Stimulated activated CD4-positive, alpha-beta T cell treated with anti-CD3 and anti-CD28 coated beads, TNF-alpha, amount 100 ng/mL, for 4 hours (primary cell): Measurements from ENCODE around the gene FPR2.
"Not testable (repeated sequence)": the region's sequence is repeated elsewhere in the genome, so short reads cannot be mapped to it uniquely, and the experiment has no call there.

ENCODE experiments used
- DNase-seq, 3 experiments: peaks; one replicate each; pipeline ENCODE4 v3.0.0-alpha.2; 2020; ENCODE audit warnings: low read depth in 3 of 3

Gene FPR2

DNA sequence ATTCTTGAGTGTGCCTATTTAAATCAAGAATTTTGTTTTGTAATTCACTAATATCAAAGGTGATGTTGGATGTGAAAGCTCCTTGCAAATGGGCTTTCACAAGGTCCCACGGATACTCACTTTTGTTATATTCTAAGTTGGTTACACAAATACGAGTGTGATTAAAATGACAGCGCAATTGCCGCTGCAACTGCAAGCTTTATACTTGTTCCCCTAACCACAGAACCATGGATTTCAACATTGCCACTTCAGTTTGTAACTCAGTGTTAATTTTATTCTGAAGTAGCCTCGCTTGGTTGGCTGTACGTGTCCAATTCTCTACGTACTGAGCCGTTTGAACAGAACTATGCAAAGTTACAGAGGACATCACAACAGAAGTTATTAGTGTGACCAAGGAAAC is 44.4 kb downstream of the FPR2 start:
- not testable (repeated sequence) for DNase-seq

DNA sequence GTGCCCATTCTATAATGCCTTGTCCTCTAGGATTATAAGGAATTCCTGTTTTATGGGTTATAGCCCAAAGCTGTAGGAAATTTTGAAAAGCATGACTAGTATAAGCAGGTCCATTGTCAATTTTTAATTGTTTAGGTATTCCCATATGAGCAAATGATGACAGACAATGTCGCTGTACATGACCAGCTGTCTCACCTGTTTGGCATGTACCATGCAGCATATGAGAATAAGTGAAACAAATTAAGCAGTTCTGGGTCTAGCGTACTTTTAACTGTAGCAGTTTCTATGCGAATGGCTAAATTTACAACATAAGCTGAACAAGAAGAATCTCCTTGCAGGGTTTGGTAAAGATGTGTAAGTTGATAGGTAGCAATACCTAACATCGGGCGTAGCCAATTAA is 45.6 kb downstream of the FPR2 start:
- not testable (repeated sequence) for DNase-seq

DNA sequence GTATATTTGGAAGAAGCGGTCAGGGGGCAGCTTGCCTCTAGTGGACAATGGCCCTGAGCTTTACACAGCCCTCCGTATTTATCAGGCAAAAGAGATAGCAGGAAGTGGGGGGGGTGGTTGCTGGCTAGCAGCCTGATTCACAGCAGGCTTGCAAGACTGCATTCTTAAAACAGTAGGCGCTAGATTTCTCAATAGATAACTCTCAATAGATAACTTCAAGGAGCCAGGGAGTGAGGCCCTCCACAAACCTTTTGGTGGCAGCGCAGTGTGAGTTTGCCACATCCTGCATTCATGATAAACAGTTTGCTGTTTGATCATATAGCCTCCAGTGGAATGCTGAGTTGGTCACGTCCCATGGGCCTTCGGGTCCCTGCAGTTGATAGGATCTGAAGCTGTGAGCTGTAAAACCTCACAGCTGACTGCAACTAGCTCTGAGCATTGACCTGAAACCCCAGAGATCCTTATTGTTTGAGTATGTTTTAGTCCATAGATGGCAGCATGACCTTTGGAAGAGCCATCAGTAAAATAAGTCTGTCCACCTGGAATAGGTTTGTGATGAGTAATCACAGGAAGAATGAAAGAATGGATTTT is 46.2 kb downstream of the FPR2 start:
- DNase-seq = no peak

DNA sequence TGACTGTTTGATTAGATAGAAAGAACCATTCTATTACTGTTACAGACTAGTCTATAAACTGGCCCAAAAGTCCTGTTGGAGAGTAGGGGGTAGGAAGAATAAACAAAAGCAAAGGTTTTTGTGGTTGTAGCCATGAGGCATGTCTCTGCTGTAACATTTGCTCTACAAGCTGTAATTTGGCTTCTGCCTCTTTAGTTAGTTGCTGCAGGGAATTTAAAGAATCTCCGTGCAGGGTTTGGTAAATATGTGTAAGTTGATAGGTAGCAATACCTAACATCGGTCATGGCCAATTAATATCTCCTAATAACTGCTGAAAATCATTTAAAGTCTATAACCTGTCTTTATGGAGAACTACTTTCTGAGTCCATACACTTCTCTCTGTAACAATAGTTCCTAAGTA is 46.9 kb downstream of the FPR2 start:
- DNase-seq = no peak

DNA sequence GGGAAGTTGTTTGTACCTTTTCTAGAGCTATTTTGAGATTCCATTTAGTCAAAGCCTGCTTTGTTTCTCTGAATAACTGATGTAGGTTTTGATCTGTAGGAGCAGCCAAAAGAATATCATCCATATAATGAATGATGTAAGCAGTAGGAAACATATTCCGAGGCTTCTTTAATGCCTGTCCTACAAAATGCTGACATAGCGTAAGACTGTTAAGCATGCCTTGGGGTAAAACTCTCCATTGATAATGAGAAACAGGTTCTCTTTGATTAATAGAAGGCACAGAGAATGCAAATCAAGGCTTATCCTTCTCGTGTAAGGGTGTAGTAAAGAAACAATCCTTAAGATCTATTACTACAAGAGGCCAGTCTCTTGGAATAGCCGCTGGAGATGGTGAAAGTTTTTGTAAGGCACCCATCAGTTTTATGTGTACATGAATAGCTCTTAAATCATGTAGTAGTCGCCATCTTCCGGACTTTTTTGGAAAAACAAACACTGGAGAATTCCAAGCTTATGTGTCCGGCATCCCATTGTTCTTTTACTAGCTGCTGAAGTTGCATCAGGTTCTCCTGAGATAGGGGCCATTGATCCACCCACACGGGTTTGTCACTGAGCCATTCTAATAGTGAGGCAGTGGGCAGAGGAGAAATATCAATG is 47.5 kb downstream of the FPR2 start:
- DNase-seq = no peak

DNA sequence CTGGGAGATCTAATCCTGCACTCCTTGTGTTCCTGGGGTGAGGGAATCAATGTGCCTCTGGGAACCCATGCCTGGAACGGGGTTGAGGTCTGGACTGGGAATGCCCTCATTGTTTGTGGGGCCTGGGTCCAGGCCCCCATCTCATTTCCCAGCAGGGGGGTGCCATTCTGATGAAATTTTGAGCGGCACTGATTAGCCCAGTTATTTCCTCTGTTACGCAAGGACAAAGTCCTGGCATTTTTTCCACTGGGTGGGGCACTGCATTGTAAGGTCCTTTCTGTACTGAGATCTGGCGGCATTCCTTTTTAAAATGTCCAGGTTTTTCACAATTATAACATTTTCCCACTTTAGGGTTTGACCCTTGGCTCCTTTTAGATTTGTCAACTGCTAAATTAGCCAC is 48.8 kb downstream of the FPR2 start:
- no peak for DNase-seq

DNA sequence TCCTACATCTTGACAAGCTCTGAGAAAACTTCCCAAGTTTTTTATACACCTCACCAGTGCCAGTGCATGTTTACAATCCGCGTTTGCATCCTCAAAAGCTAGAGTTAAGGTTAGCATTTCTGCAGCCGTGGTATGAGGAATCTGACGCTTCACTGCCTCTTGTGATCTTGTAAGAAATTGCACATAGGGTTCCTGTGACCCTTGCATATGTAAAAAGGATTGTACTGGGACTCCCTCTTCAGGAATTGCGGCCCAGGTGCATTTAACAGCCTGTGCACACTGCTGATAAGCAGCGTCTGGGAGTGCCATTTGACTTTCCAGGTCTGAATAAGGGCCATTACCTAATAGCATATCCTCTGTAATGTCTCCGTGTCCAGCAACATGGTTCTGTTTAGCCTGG is 49.2 kb downstream of the FPR2 start:
- no peak for DNase-seq

DNA sequence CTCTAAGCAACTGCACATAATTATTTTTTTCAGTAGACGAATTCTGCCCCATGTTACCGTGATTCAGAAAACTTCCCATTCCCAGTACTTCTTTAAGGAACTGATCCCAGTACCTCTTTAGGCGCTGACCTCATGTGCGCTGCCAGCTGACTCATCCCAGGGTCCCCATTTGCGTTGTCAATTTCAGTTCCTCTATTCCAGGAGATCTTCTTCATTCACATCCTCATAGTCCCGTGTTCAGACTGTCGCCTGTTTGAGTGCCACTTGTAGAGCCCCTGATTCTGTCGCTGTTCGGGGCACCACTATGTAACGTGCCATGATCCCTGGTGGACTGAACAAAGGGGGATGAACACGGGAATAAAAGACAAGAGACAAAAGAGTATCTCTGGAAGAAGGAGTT is 50.4 kb downstream of the FPR2 start:
- DNase-seq = no peak

DNA sequence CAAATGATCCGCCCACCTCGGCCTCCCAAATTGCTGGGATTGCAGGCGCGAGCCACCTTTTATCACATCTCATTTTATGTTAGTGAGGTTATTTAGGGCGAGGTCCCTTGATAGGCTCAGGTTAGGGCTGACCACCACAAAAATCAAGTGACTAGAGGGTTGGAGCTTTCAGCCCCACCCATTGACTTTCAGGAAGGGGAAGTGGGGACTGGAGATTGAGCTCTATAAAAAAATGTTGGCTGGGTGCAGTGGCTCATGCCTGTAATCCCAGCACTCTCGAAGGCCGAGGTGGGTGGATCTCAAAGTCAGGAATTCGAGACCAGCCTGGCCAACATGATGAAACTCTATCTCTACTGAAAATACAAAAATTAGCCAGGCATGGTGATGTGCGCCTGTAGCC is 54.1 kb downstream of the FPR2 start:
- DNase-seq = no peak

DNA sequence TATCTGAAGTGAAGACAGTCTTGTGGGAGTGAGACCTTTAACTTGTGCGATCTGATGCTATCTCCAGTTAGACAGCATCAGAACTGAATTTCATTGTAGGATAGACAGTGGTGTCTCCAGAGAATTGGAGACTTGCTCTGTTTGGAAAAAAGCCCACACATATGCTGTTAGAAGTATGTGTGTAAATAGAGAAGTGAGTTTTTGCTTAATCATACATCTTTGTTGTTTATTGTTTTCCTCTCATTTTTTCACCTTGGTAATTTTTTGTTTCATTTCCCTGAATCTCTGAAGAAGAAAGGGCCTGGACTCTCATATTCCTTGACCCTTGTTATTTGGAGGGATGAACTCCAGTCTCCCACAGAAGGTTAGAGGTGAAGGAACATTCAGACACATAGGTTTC is 55.7 kb downstream of the FPR2 start:
- no peak for DNase-seq

DNA sequence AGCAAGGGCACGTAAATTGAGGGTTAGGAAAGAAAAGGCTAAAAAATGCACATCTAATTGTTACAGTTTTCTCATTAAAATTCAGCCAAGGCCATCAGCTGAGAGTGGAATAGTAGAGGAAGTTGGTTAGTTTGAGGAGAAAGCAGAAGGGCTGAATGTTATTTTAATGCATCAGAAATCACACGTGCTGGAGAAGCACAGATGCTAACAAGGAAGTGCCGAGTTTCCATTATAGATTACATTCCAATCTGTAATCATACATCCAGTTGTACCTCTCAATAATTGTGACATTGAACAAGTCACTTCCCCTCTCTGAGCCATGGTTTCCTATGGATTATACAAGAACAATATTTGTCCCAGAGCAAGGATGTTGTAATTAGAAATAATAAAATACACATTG is 59.0 kb downstream of the FPR2 start:
- DNase-seq = no peak
